Endothelial cell of umbilical vein (primary cell): Measurements from ENCODE around the gene KIAA1671. TPM values are rescaled to one million over a fixed set of nuclear protein-coding genes. Genes with fewer than 3 reads are reported as not detected.

ENCODE experiments used
- BruUV-seq: library from RNA; stranded (reverse); fragments of 400-500 nt; replicated peaks from 2 replicates; lab custom pipeline; 2021; lab: Mats Ljungman, UMichigan
- CTCF ChIA-PET: fragments of 300-600, 350-600 bp; sonication (Branson Sonifier 250); formaldehyde crosslinking; loops from one replicate; lab custom pipeline; 2021; ENCODE audit warnings: antibody characterized with exemption, inconsistent platforms; lab: Charles Lee
- POLR2A ChIA-PET: fragments of 300-600, 350-600 bp; sonication (Branson Sonifier 250); formaldehyde crosslinking; loops from one replicate; lab custom pipeline; 2021; ENCODE audit warnings: antibody characterized with exemption, inconsistent platforms; lab: Charles Lee
- DNase-seq: peaks from one replicate; pipeline ENCODE4 v3.0.0-alpha.2; 2011; ENCODE audit warnings: low read depth, low spot score
- FAIRE-seq: peaks from 2 replicates; lab custom pipeline; 2011; peaks lifted over from hg19 to GRCh38; lab: Jason Lieb, UNC
- H2AFZ ChIP-seq: 2 replicates; pipeline ENCODE4 v1.6.0; 2012; ENCODE audit warnings: low read depth, low read length, control low read depth, inconsistent platforms
- H3K27ac ChIP-seq: 2 replicates; pipeline ENCODE4 v1.5.1; 2011; ENCODE audit warnings: low read depth, mild to moderate bottlenecking, control low read depth, low read length, moderate library complexity; ENCODE audit not compliant: insufficient read depth
- H3K27me3 ChIP-seq, 2 experiments: 2 replicates each; pipeline versions ENCODE4 v1.6.0 to v1.6.1; 2011; ENCODE audit warnings: low read length in 2 of 2, mixed read lengths in 1 of 2; ENCODE audit not compliant: control insufficient read depth in 2 of 2, insufficient read depth in 2 of 2
- H3K36me3 ChIP-seq, 2 experiments: 2 replicates in 1 of 2; 3 replicates in 1 of 2; pipeline ENCODE4 v1.5.1; 2011; ENCODE audit warnings: low read length in 2 of 2, mild to moderate bottlenecking in 1 of 2, moderate library complexity in 1 of 2; ENCODE audit not compliant: control insufficient read depth in 2 of 2, insufficient read depth in 2 of 2; ENCODE audit errors: extremely low read depth in 1 of 2
- H3K4me1 ChIP-seq: 3 replicates; pipeline ENCODE4 v1.5.1; 2011; ENCODE audit warnings: mild to moderate bottlenecking, low read length; ENCODE audit not compliant: control insufficient read depth, insufficient read depth; ENCODE audit errors: extremely low read depth
- H3K4me2 ChIP-seq: 2 replicates; pipeline ENCODE4 v1.6.1; 2011; ENCODE audit warnings: low read length, control low read depth, mixed read lengths; ENCODE audit not compliant: insufficient read depth
- H3K4me3 ChIP-seq, 3 experiments: fragments of 200-600 bp in 1 of 3; sonication (generic), shearing (Covaris generic) in 1 of 3; replicated peaks in 1 of 3; 2 replicates each; pipeline ENCODE4 v1.5.1; 2011 to 2016; ENCODE audit warnings: control low read depth in 3 of 3, low read length in 3 of 3, mild to moderate bottlenecking in 2 of 3, inconsistent platforms in 1 of 3, low read depth in 1 of 3, moderate library complexity in 1 of 3; ENCODE audit not compliant: insufficient read depth in 1 of 3
- H3K79me2 ChIP-seq: 2 replicates; pipeline ENCODE4 v1.6.0; 2012; ENCODE audit warnings: low read length, inconsistent platforms; ENCODE audit not compliant: control insufficient read depth, insufficient read depth
- H3K9ac ChIP-seq: replicated peaks from 2 replicates; pipeline ENCODE3; 2011; ENCODE audit warnings: low read length, control low read depth; ENCODE audit not compliant: insufficient read depth; ENCODE audit errors: extremely low read depth
- H3K9me1 ChIP-seq: replicated peaks from 3 replicates; pipeline ENCODE4 v1.6.0; 2011; ENCODE audit warnings: mild to moderate bottlenecking, low read length; ENCODE audit not compliant: control insufficient read depth, insufficient read depth; ENCODE audit errors: extremely low read depth
- H3K9me3 ChIP-seq: replicated peaks from 2 replicates; pipeline ENCODE4 v1.5.1; 2012; ENCODE audit warnings: low read length, inconsistent platforms; ENCODE audit not compliant: control insufficient read depth, insufficient read depth
- H4K20me1 ChIP-seq: replicated peaks from 2 replicates; pipeline ENCODE3; 2011; ENCODE audit warnings: mild to moderate bottlenecking, low read length; ENCODE audit not compliant: control insufficient read depth, insufficient read depth; ENCODE audit errors: extremely low read depth
- EZH2 ChIP-seq: IDR thresholded peaks from 2 replicates; pipeline ENCODE4 v1.6.1; 2012; ENCODE audit warnings: borderline replicate concordance, low read depth, mild to moderate bottlenecking, moderate library complexity, low read length, inconsistent platforms; ENCODE audit not compliant: severe bottlenecking
- FOS ChIP-seq: IDR thresholded peaks from 2 replicates; pipeline ENCODE4 v1.6.1; 2011; ENCODE audit warnings: mild to moderate bottlenecking, low read length, moderate library complexity, borderline replicate concordance; ENCODE audit not compliant: insufficient read depth
- GATA2 ChIP-seq: IDR thresholded peaks from 2 replicates; pipeline ENCODE4 v1.7.0; 2011; ENCODE audit warnings: low read depth, mild to moderate bottlenecking, moderate library complexity, mixed read lengths, low read length; ENCODE audit not compliant: insufficient read length, insufficient read depth
- JUN ChIP-seq: IDR thresholded peaks from 2 replicates; pipeline ENCODE4 v1.6.1; 2011; ENCODE audit warnings: borderline replicate concordance, low read depth; ENCODE audit not compliant: insufficient read length, insufficient read depth
- MYC ChIP-seq: IDR thresholded peaks from one replicate; pipeline ENCODE4 v1.6.1; 2011; ENCODE audit warnings: mild to moderate bottlenecking, low read depth, low read length
- POLR2A ChIP-seq: IDR thresholded peaks from 2 replicates; pipeline ENCODE4 v1.6.1; 2012; ENCODE audit warnings: low read depth, mild to moderate bottlenecking, control low read depth, low read length
- POLR2AphosphoS5 ChIP-seq: IDR thresholded peaks from 2 replicates; pipeline ENCODE4 v1.6.1; 2012; ENCODE audit warnings: low read depth, mild to moderate bottlenecking, control low read depth, low read length, moderate library complexity; ENCODE audit not compliant: insufficient read depth
- dilution Hi-C: fragments of 300-500 bp; cut with MboI; formaldehyde crosslinking; loops from one replicate; pipeline ENCODE4 v1.15.0; 2019; ENCODE audit warnings: low sequenced_read_pairs; ENCODE audit not compliant: extremely low pct_ligation_motif_present
- intact Hi-C: fragments of 100-400 bp; cut with micrococcal nuclease; formaldehyde crosslinking; loops from one replicate; pipeline ENCODE4 v1.10.0; 2022
- polyA plus RNA-seq, 4 experiments: library from polyadenylated mRNA; depleted of rRNA in 3 of 4; stranded (reverse) in 3 of 4; unstranded in 1 of 4; fragments of >200 nt; gene quantifications; 2 replicates each; pipeline versions ENCODE4 v1.2.1 to v1.2.3, GENCODE V29; 2011 to 2012; ENCODE audit warnings: missing spikeins in 1 of 4
- total RNA-seq: library from RNA; stranded (reverse); gene quantifications from 2 replicates; pipeline ENCODE4 v1.2.3, GENCODE V29; 2021
- TF ChIP-seq, protein P1 (sequence below), 2 donors: IDR thresholded peaks; 1 replicate in 1 of 2; 2 replicates in 1 of 2; pipeline ENCODE4 v1.5.1; 2011; ENCODE audit warnings: low read length in 2 of 2, mild to moderate bottlenecking in 2 of 2, moderate library complexity in 2 of 2, control low read depth in 1 of 2, inconsistent platforms in 1 of 2, low read depth in 1 of 2; ENCODE audit not compliant: insufficient read depth in 1 of 2; ENCODE audit errors: extremely low read depth in 1 of 2
- TF ChIP-seq, protein P2 (sequence below): IDR thresholded peaks from 2 replicates; pipeline ENCODE4 v1.6.1; 2011; ENCODE audit not compliant: insufficient read depth, insufficient read length

KIAA1671 gene
- total and polyA plus RNA-seq, 2 donors (not counting 3 experiments of a cell fraction or from before 2014, with no cell fraction given) = 23.1 to 85.1 TPM

DNA sequence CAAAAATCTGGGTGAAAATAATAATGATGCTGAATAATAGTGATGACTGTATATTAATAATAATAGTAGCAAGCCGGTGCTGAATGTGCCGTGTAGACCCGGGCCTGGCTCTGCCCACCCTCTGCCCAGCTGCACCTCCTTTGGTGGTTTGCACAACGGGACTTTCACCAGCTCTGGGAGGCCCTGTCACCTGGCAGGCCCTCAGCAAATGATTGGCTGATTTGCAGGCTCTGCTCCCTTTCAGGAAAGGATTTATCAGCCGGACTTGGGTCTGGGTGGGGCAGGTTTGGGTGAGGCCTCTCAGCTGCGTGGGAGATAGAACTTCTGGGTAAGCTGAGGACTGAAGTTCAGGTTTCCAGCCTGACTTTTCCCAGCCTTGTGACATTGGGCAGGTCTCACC lies 21.4 kb downstream of the KIAA1671 start:
- Histone ChIP-seq H3K27me3 (no peaks in the 10 kb centered on the region), H3K36me3 (peaks cover 0 to 1% of the 10 kb centered on the region in 2 experiments), H3K4me2 (no peak overlapping the region), H3K79me2 (peaks cover 50% of the 10 kb centered on the region), H3K9ac (no peak overlapping the region), H3K9me1 (no peaks in the 10 kb centered on the region), H3K9me3 (no peaks in the 10 kb centered on the region), H3K4me1 (peaks cover 28% of the 10 kb centered on the region), H3K4me3 (no peak overlapping the region), H3K27ac (no peak overlapping the region), H4K20me1 (no peaks in the 10 kb centered on the region), H2AFZ (no peak overlapping the region)
- no peak for FAIRE-seq
- BruUV-seq = no TSS peak
- dilution Hi-C loops = no loop called here
- no peak for TF ChIP-seq EZH2
- TF ChIP-seq JUN = no peak
- TF ChIP-seq POLR2AphosphoS5 = no peak
- TF ChIP-seq, protein P1, sequence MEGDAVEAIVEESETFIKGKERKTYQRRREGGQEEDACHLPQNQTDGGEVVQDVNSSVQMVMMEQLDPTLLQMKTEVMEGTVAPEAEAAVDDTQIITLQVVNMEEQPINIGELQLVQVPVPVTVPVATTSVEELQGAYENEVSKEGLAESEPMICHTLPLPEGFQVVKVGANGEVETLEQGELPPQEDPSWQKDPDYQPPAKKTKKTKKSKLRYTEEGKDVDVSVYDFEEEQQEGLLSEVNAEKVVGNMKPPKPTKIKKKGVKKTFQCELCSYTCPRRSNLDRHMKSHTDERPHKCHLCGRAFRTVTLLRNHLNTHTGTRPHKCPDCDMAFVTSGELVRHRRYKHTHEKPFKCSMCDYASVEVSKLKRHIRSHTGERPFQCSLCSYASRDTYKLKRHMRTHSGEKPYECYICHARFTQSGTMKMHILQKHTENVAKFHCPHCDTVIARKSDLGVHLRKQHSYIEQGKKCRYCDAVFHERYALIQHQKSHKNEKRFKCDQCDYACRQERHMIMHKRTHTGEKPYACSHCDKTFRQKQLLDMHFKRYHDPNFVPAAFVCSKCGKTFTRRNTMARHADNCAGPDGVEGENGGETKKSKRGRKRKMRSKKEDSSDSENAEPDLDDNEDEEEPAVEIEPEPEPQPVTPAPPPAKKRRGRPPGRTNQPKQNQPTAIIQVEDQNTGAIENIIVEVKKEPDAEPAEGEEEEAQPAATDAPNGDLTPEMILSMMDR (IDR thresholded peaks at IDR 0.05; ENCODE audit: extremely low read depth in 1 of 2, insufficient read depth in 1 of 2, low read depth in 1 of 2, low read length in 2 of 2) = no peak
- no peak for TF ChIP-seq FOS
- TF ChIP-seq MYC = no peak
- no peak for TF ChIP-seq POLR2A
- no peak for TF ChIP-seq GATA2
- TF ChIP-seq, protein P2, sequence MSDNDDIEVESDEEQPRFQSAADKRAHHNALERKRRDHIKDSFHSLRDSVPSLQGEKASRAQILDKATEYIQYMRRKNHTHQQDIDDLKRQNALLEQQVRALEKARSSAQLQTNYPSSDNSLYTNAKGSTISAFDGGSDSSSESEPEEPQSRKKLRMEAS = no peak
- no peak for DNase-seq
- ChIA-PET CTCF (interaction anchor here (1.2 to 2.0 kb wide), 3 partner anchors 9 to 75 kb away, joined by 3 to 7 read pairs (median 4); no protein-coding TSS in a partner anchor), POLR2A (interaction anchor here (0.8 kb wide), 1 partner anchor 8 kb away, joined by 3 read pairs; no protein-coding TSS in a partner anchor)
- intact Hi-C loops = no loop called here
